Cardiac muscle cell (in vitro differentiated cells and primary cell): ENCODE data around the gene CDC25A. TPM values are rescaled to one million over a fixed set of nuclear protein-coding genes. Genes with fewer than 3 reads are reported as not detected.

Source experiments
- DNase-seq, 2 donors: peaks; one replicate each; pipeline versions ENCODE4 v3.0.0 to v3.0.0-alpha.2; 2010 to 2017; ENCODE audit warnings: low read depth in 1 of 2, low spot score in 1 of 2
- H3K27ac ChIP-seq: fragments of 200-600 bp; sonication (generic); 2 replicates; pipeline ENCODE4 v1.5.1; 2016
- H3K27me3 ChIP-seq: fragments of 200-600 bp; sonication (generic); 2 replicates; pipeline ENCODE4 v1.6.0; 2016; ENCODE audit warnings: control low read depth
- H3K36me3 ChIP-seq: fragments of 200-600 bp; sonication (generic); 2 replicates; pipeline ENCODE4 v1.5.1; 2016; ENCODE audit warnings: control low read depth
- H3K4me1 ChIP-seq: fragments of 200-600 bp; sonication (generic); 2 replicates; pipeline ENCODE4 v1.8.1; 2017; ENCODE audit warnings: low read depth, mild to moderate bottlenecking, mixed run types
- H3K4me3 ChIP-seq: fragments of 200-600 bp; sonication (generic); 2 replicates; pipeline ENCODE4 v1.5.1; 2016; ENCODE audit warnings: mild to moderate bottlenecking
- H3K9me3 ChIP-seq: fragments of 200-600 bp; sonication (generic); 2 replicates; pipeline ENCODE4 v1.5.1; 2017; ENCODE audit warnings: low read depth, mild to moderate bottlenecking, control low read depth
- CTCF ChIP-seq: IDR thresholded peaks from 2 replicates; pipeline ENCODE4 v1.5.1; 2012; ENCODE audit warnings: low read depth, mild to moderate bottlenecking, low read length
- polyA plus RNA-seq: library from polyadenylated mRNA; unstranded; fragments of >200 nt; fragmentation: Nextera tagmentation; extraction: Ambion mirVana; gene quantifications from 2 replicates; pipeline ENCODE4 v1.2.1, GENCODE V29; 2016
- total RNA-seq: library from RNA; depleted of rRNA; stranded (reverse); fragments of >200 nt; gene quantifications from 2 replicates; pipeline ENCODE4 v1.2.3, GENCODE V29; 2016

The CDC25A gene
- total and polyA plus RNA-seq, 2 experiments from 2014 or later, result 12.6 to 12.8 TPM

- DNase-seq, result peak in 1 of 2 donors; percentile 95
- TF ChIP-seq CTCF, result no peak
- Histone ChIP-seq H3K9me3 (no peaks in the 10 kb centered on the region), H3K4me1 (no peaks in the 10 kb centered on the region), H3K27ac (no peak overlapping the region), H3K4me3 (no peak overlapping the region), H3K36me3 (no peaks in the 10 kb centered on the region), H3K27me3 (no peaks in the 10 kb centered on the region)
These were observed 57.8 kb downstream of the CDC25A start for GRCh38 chr3:48130321-48130904.

- Histone ChIP-seq H3K27me3 (no peaks in the 10 kb centered on the region), H3K4me1 (no peaks in the 10 kb centered on the region), H3K4me3 (no peak overlapping the region), H3K36me3 (no peaks in the 10 kb centered on the region), H3K9me3 (no peaks in the 10 kb centered on the region), H3K27ac (no peak overlapping the region)
- no peak for DNase-seq
- no peak for TF ChIP-seq CTCF
These were observed 58.3 kb downstream of the CDC25A start for GRCh38 chr3:48129921-48130320.

GRCh38 chr3:48128774-48129173, 59.4 kb downstream of the CDC25A start:
- Histone ChIP-seq H3K9me3 (no peaks in the 10 kb centered on the region), H3K4me1 (no peaks in the 10 kb centered on the region), H3K4me3 (no peak overlapping the region), H3K36me3 (no peaks in the 10 kb centered on the region), H3K27ac (no peak overlapping the region), H3K27me3 (no peaks in the 10 kb centered on the region)
- DNase-seq, result no peak
- no peak for TF ChIP-seq CTCF

- no peak for TF ChIP-seq CTCF
- Histone ChIP-seq H3K4me1 (no peaks in the 10 kb centered on the region), H3K4me3 (no peak overlapping the region), H3K27ac (no peak overlapping the region), H3K36me3 (no peaks in the 10 kb centered on the region), H3K9me3 (no peaks in the 10 kb centered on the region), H3K27me3 (no peaks in the 10 kb centered on the region)
- DNase-seq, result no peak
These were observed 62.2 kb downstream of the CDC25A start for GRCh38 chr3:48125886-48126622.

- Histone ChIP-seq H3K9me3 (no peaks in the 10 kb centered on the region), H3K27me3 (no peaks in the 10 kb centered on the region), H3K4me3 (no peak overlapping the region), H3K36me3 (no peaks in the 10 kb centered on the region), H3K27ac (no peak overlapping the region), H3K4me1 (peaks cover 2% of the 10 kb centered on the region)
- peak in 1 of 2 donors; percentile 35 for DNase-seq
- no peak for TF ChIP-seq CTCF
These were observed 63.1 kb downstream of the CDC25A start for GRCh38 chr3:48125013-48125705.
